Thyroid gland (tissue), 4 donors: Measurements from ENCODE around the gene PTPRU. TPM values are rescaled to one million over a fixed set of nuclear protein-coding genes. Genes with fewer than 3 reads are reported as not detected.

Source experiments
- DNase-seq, 2 donors: peaks; one replicate each; pipeline ENCODE4 v3.0.0-alpha.2; 2019
- H3K27ac ChIP-seq, 3 donors: fragments of 200-600 bp; sonication (generic); 1 replicate in 2 of 3; 2 replicates in 1 of 3; pipeline ENCODE4 v1.5.1; 2016 to 2019; ENCODE audit warnings: mild to moderate bottlenecking in 1 of 3, moderate library complexity in 1 of 3
- H3K27me3 ChIP-seq: fragments of 200-600 bp; sonication (generic); one replicate; pipeline ENCODE4 v1.5.1; 2019
- H3K36me3 ChIP-seq, 2 donors: fragments of 200-600 bp; sonication (generic); one replicate each; pipeline ENCODE4 v1.5.1; 2016 to 2019
- H3K4me1 ChIP-seq, 2 donors: fragments of 200-600 bp; sonication (generic); one replicate each; pipeline ENCODE4 v1.5.1; 2017 to 2019
- H3K4me3 ChIP-seq, 3 donors: fragments of 200-600 bp; sonication (generic); replicated peaks in 1 of 3; 1 replicate in 2 of 3; 2 replicates in 1 of 3; pipeline ENCODE4 v1.5.1; 2016; ENCODE audit warnings: mild to moderate bottlenecking in 1 of 3
- H3K9me3 ChIP-seq: fragments of 200-600 bp; sonication (generic); one replicate; pipeline ENCODE4 v1.5.1; 2017
- POLR2A ChIP-seq, 2 donors: fragments of 450-650 bp; IDR thresholded peaks; one replicate each; pipeline ENCODE4 v1.6.1; 2017; ENCODE audit warnings: antibody characterized with exemption in 2 of 2, mild to moderate bottlenecking in 2 of 2, moderate library complexity in 1 of 2
- WGBS, 2 donors: methylation state at CpG; one replicate each; pipeline ENCODE4 v1.1.5; 2017; 5-methylcytosine and 5-hydroxymethylcytosine counted together
- intact Hi-C: fragments of 100-400 bp; cut with DNase I; formaldehyde crosslinking; loops from one replicate; pipeline ENCODE4 v1.15.1; 2023
- total RNA-seq, 4 donors: library from RNA; depleted of rRNA; stranded (reverse); fragments of >200 nt; gene quantifications; one replicate each; pipeline ENCODE4 v1.2.3, GENCODE V29; 2016
- TF ChIP-seq, protein P1 (sequence below), 6 experiments: fragments of 200-600 bp in 3 of 6; fragments of 450-650 bp in 3 of 6; sonication (generic) in 3 of 6; IDR thresholded peaks; one replicate each; pipeline ENCODE4 v1.5.1; 2016 to 2019; ENCODE audit warnings: antibody characterized with exemption in 6 of 6, mild to moderate bottlenecking in 2 of 6, inconsistent platforms in 1 of 6, moderate library complexity in 1 of 6

Gene PTPRU
- total RNA-seq, 4 donors from 2014 or later: 12.4 to 30.0 (median 17.9) TPM

DNA sequence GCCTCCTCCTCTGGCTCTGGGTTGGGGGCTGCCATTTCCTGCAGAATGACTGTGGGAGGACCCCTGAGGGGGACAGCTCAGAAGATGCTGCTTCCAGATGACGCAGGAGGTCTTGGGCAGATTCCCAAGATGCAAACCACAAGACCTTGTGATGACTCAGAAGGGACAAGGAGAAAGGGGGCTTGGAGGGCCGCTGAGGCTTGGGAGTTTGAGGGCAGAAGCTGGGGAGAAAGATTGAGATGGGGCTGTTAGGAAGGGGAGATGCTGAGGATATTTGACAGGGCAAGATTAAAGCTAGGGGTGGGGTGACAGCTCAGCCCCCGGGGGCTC lies 7.5 kb downstream of the PTPRU start:
- no peak for TF ChIP-seq POLR2A (IDR thresholded peaks at IDR 0.05)
- Histone ChIP-seq H3K36me3 (no peaks in the 10 kb centered on the region), H3K27ac (no peak overlapping the region), H3K27me3 (no peaks in the 10 kb centered on the region), H3K9me3 (no peaks in the 10 kb centered on the region), H3K4me3 (no peak overlapping the region), H3K4me1 (peaks cover 0 to 6% of the 10 kb centered on the region in 2 donors)
- no peak for DNase-seq
- 73 to 74% methylated on average over 3 of the region's 3 CpGs for WGBS, 2 donors
- intact Hi-C loops: no loop called here

DNA sequence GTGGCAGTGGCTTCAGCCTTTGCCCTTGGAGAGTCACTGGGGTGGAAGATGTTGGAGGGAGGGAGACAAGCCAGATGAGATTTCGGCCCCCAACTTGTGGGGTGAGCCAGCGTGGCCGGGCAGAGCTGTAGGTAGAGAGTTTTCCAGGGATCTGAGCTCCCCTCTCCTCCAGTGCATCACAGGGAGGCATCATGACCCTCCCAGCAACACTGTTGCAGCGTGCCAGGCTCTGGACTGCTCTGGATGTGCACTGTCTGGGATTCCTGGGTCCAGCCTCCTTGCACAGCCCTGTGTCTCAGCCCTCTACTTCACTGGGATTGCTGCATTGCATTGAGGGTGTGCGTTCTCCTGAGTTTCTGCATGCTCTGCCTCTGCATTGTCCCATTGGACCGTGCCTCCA lies 8.9 kb downstream of the PTPRU start:
- Histone ChIP-seq H3K4me1 (no peaks in the 10 kb centered on the region), H3K27me3 (no peaks in the 10 kb centered on the region), H3K27ac (no peak overlapping the region), H3K4me3 (no peak overlapping the region), H3K9me3 (no peaks in the 10 kb centered on the region), H3K36me3 (no peaks in the 10 kb centered on the region)
- intact Hi-C loops: no loop called here
- TF ChIP-seq POLR2A (IDR thresholded peaks at IDR 0.05): no peak
- TF ChIP-seq, protein P1, sequence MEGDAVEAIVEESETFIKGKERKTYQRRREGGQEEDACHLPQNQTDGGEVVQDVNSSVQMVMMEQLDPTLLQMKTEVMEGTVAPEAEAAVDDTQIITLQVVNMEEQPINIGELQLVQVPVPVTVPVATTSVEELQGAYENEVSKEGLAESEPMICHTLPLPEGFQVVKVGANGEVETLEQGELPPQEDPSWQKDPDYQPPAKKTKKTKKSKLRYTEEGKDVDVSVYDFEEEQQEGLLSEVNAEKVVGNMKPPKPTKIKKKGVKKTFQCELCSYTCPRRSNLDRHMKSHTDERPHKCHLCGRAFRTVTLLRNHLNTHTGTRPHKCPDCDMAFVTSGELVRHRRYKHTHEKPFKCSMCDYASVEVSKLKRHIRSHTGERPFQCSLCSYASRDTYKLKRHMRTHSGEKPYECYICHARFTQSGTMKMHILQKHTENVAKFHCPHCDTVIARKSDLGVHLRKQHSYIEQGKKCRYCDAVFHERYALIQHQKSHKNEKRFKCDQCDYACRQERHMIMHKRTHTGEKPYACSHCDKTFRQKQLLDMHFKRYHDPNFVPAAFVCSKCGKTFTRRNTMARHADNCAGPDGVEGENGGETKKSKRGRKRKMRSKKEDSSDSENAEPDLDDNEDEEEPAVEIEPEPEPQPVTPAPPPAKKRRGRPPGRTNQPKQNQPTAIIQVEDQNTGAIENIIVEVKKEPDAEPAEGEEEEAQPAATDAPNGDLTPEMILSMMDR (IDR thresholded peaks at IDR 0.05): no peak
- 81 to 90% methylated on average over 3 to 6 of the region's 6 CpGs for WGBS, 2 donors
- DNase-seq: no peak

DNA sequence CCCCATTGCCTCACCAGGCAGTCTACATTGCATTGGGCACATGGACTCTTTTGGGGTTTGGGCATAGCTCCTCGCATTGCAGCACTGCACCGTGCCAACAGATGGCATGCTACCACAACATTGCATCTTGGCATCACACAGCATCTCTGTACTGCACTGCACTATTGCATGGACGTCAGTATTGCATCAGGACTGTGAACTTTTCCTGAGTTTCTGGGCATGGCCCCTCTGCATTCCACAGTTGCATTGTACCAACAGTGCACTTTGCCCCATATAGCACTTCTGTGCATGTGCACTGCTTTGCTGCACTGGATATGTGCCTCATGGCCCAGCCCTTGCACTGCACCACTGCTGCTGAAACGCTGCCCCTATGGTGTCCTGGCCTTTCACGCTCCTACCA lies 9.6 kb downstream of the PTPRU start:
- H3K4me1 ChIP-seq: no peaks in the 10 kb centered on the region
- H3K4me3 ChIP-seq: no peak overlapping the region
- DNase-seq: peak; percentile 14 to 15
- intact Hi-C loops: no loop called here
- H3K27ac ChIP-seq: no peak overlapping the region
- no peaks in the 10 kb centered on the region for H3K36me3 ChIP-seq
- TF ChIP-seq, protein P1 (IDR thresholded peaks at IDR 0.05): peak in 3 of 6 experiments; percentile 26 to 39 (median 26)
- no peak for TF ChIP-seq POLR2A (IDR thresholded peaks at IDR 0.05)
- H3K9me3 ChIP-seq: no peaks in the 10 kb centered on the region
- WGBS, 2 donors: 47 to 63% methylated on average over 5 of the region's 5 CpGs
- H3K27me3 ChIP-seq: no peaks in the 10 kb centered on the region

DNA sequence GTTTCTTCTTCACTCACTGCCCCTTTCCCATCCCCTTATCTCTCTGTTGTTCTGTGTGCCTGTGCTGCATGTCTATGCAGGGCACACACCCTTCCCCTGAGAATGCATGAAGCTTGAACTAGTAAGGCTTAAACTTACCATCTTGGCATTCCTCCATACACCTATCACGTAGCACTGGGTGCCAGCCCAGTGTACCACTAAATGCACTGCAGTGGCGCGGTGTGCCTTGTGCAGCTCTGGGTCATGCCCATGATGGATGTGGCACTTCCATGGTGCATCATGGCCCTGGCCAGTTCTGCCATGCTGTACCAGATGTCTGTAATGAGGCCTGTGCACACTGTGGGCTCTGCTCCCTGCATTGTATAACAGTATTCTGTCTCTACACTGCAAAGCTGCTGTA lies 10.7 kb downstream of the PTPRU start:
- intact Hi-C loops: no loop called here
- WGBS, 2 donors: 85 to 86% methylated on average over 3 of the region's 3 CpGs
- TF ChIP-seq, protein P1 (IDR thresholded peaks at IDR 0.05): no peak
- TF ChIP-seq POLR2A (IDR thresholded peaks at IDR 0.05): no peak
- Histone ChIP-seq H3K27me3 (no peaks in the 10 kb centered on the region), H3K9me3 (no peaks in the 10 kb centered on the region), H3K4me3 (no peak overlapping the region), H3K27ac (no peak overlapping the region), H3K36me3 (no peaks in the 10 kb centered on the region), H3K4me1 (no peaks in the 10 kb centered on the region)
- DNase-seq: no peak

DNA sequence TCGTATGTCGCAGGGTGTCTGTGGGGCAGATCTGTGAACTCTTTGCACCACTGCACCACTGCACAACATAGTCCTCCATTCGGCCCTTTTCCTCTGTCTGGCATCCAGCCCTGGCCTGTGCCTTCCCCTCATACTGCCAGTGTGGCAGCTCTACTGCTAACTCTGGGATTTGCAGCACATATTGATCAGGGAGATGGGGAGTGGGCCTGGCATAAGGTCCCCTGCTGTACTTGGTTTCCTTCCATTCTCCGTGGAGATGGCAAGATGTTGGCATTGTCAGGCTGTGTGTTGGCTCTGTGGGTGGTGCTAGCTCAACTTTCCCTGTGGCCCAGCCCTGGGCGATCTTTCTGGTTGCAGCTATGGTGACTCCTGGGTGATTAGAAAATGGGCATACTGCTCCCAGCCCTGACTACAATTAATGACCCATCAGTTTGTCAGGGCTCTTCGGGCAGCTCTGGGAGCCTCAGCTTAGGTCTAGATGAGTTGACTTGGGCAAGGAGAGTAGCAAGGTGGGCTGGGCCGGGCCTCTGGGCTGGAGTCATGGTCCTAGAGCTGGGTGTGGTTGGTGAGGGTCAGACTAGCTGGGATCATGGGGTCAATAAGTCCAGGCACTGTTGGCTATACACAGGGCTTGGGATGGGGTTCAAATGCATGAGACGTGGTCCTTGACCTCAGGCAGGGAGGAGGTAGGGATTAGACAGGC lies 11.4 kb downstream of the PTPRU start:
- DNase-seq: no peak
- no peaks in the 10 kb centered on the region for H3K36me3 ChIP-seq
- intact Hi-C loops: no loop called here
- no peaks in the 10 kb centered on the region for H3K27me3 ChIP-seq
- TF ChIP-seq POLR2A (IDR thresholded peaks at IDR 0.05): no peak
- TF ChIP-seq, protein P1 (IDR thresholded peaks at IDR 0.05): no peak
- WGBS, 2 donors: 79 to 89% methylated on average over 6 to 8 of the region's 8 CpGs
- H3K27ac ChIP-seq: no peak overlapping the region
- no peaks in the 10 kb centered on the region for H3K9me3 ChIP-seq
- no peaks in the 10 kb centered on the region for H3K4me1 ChIP-seq
- no peak overlapping the region for H3K4me3 ChIP-seq
